HepG2 (cell line): ENCODE data around the gene NPB. TPM values are rescaled to one million over a fixed set of nuclear protein-coding genes. Genes with fewer than 3 reads are reported as not detected.

Experiments used
- ARNTL ChIP-seq: sonication (generic); formaldehyde crosslinking; IDR thresholded peaks from 2 replicates; pipeline ENCODE4 v1.4.0; 2020; ENCODE audit warnings: mild to moderate bottlenecking, missing genetic modification reagents
- HNF4A ChIP-seq: sonication (generic); formaldehyde crosslinking; IDR thresholded peaks from 2 replicates; pipeline ENCODE4 v1.4.0; 2020; ENCODE audit warnings: missing genetic modification reagents
- HOMEZ ChIP-seq: IDR thresholded peaks from 2 replicates; pipeline ENCODE4 v1.6.1; 2016; ENCODE audit warnings: low read depth
- JARID2 ChIP-seq: sonication (generic); formaldehyde crosslinking; IDR thresholded peaks from 2 replicates; pipeline ENCODE4 v1.8.1; 2023; ENCODE audit warnings: missing genetic modification reagents, inconsistent platforms; ENCODE audit not compliant: insufficient replicate concordance
- JDP2 ChIP-seq: sonication (generic); formaldehyde crosslinking; IDR thresholded peaks from 2 replicates; pipeline ENCODE4 v1.8.1; 2022; ENCODE audit warnings: missing genetic modification reagents, borderline replicate concordance
- RFXAP ChIP-seq: sonication (generic); formaldehyde crosslinking; IDR thresholded peaks from 2 replicates; pipeline ENCODE4 v1.4.0; 2020; ENCODE audit warnings: missing genetic modification reagents, borderline replicate concordance
- TBP ChIP-seq: sonication (generic); formaldehyde crosslinking; IDR thresholded peaks from 2 replicates; pipeline ENCODE4 v1.5.0; 2020; ENCODE audit warnings: missing genetic modification reagents
- ZBTB7B ChIP-seq: sonication (generic); formaldehyde crosslinking; IDR thresholded peaks from 2 replicates; pipeline ENCODE4 v1.4.0; 2020; ENCODE audit warnings: missing genetic modification reagents
- ZC3H13 ChIP-seq: sonication (generic); formaldehyde crosslinking; IDR thresholded peaks from 2 replicates; pipeline ENCODE4 v1.8.1; 2023; ENCODE audit warnings: mild to moderate bottlenecking, missing genetic modification reagents, moderate library complexity
- ZFP37 ChIP-seq: sonication (generic); formaldehyde crosslinking; IDR thresholded peaks from 2 replicates; pipeline ENCODE4 v1.4.0; 2020; ENCODE audit warnings: missing genetic modification reagents, borderline replicate concordance
- ZNF20 ChIP-seq: sonication (generic); formaldehyde crosslinking; IDR thresholded peaks from 2 replicates; pipeline ENCODE4 v1.4.0; 2020; ENCODE audit warnings: mild to moderate bottlenecking, moderate library complexity, missing genetic modification reagents
- ZNF367 ChIP-seq: sonication (generic); formaldehyde crosslinking; IDR thresholded peaks from 2 replicates; pipeline ENCODE4 v1.4.0; 2020; ENCODE audit warnings: missing genetic modification reagents, borderline replicate concordance
- ZNF383 ChIP-seq: sonication (generic); formaldehyde crosslinking; IDR thresholded peaks from 2 replicates; pipeline ENCODE4 v1.4.0; 2020; ENCODE audit warnings: missing genetic modification reagents, mild to moderate bottlenecking, borderline replicate concordance
- ZNF484 ChIP-seq: sonication (generic); formaldehyde crosslinking; IDR thresholded peaks from 2 replicates; pipeline ENCODE4 v1.5.1; 2020; ENCODE audit warnings: mild to moderate bottlenecking, low read depth, missing genetic modification reagents, borderline replicate concordance
- ZSCAN20 ChIP-seq: sonication (generic); formaldehyde crosslinking; IDR thresholded peaks from 2 replicates; pipeline ENCODE4 v1.4.0; 2020; ENCODE audit warnings: missing genetic modification reagents, mild to moderate bottlenecking, borderline replicate concordance
- ZSCAN25 ChIP-seq: sonication (generic); formaldehyde crosslinking; IDR thresholded peaks from 2 replicates; pipeline ENCODE4 v1.8.0; 2022; ENCODE audit warnings: mild to moderate bottlenecking, missing genetic modification reagents
- polyA plus RNA-seq, 8 experiments: library from polyadenylated mRNA; depleted of rRNA in 3 of 8; stranded (reverse) in 7 of 8; unstranded in 1 of 8; fragments of >200 nt; fragmentation: Illumina TruSeq in 4 of 8; extraction: Trizol in 4 of 8; gene quantifications; 2 replicates each; pipeline versions ENCODE4 v1.2.1 to v1.2.3, GENCODE V29; 2011 to 2016; ENCODE audit warnings: low read depth in 4 of 8, missing spikeins in 1 of 8, mixed read lengths in 1 of 8; ENCODE audit not compliant: insufficient read depth in 1 of 8
- total RNA-seq, 5 experiments: library from RNA; depleted of rRNA; stranded (reverse); fragments of >200 nt; fragmentation: Illumina TruSeq; extraction: Trizol; gene quantifications; 2 replicates each; pipeline ENCODE4 v1.2.3, GENCODE V29; 2016; ENCODE audit warnings: low read depth in 1 of 5
- TF ChIP-seq, protein P1 (sequence below): sonication (generic); formaldehyde crosslinking; IDR thresholded peaks from 2 replicates; pipeline ENCODE4 v1.4.0; 2020; ENCODE audit warnings: missing genetic modification reagents
- TF ChIP-seq, protein P2 (sequence below): sonication (generic); formaldehyde crosslinking; IDR thresholded peaks from 2 replicates; pipeline ENCODE4 v1.8.0; 2022; ENCODE audit warnings: missing genetic modification reagents, low read depth, mild to moderate bottlenecking, borderline replicate concordance
- TF ChIP-seq, protein P3 (sequence below): sonication (generic); formaldehyde crosslinking; IDR thresholded peaks from 2 replicates; pipeline ENCODE4 v1.5.1; 2020; ENCODE audit warnings: mild to moderate bottlenecking, missing genetic modification reagents, moderate library complexity

Gene NPB
- total and polyA plus RNA-seq, 2 of the 13 experiments (the other 11 are each of a cell fraction or from before 2014, with no cell fraction given) = 0.11 to 0.93 TPM

- TF ChIP-seq HNF4A (CRISPR knock-in tag) (peak; percentile 36), ZSCAN25 (CRISPR knock-in tag) (peak; percentile 64), JARID2 (CRISPR knock-in tag) (peak; percentile 23), ZFP37 (CRISPR knock-in tag) (peak; percentile 67; the same call in 1 of the 2 replicates), ZNF367 (CRISPR knock-in tag) (no peak), ZNF484 (CRISPR knock-in tag) (no peak), RFXAP (0 out of 2 replicates have a peak, but pooled peaks have one; percentile 72), HOMEZ (CRISPR knock-in tag) (no peak), ZNF20 (CRISPR knock-in tag) (no peak), ARNTL (CRISPR knock-in tag) (peak; percentile 79; the same call in 1 of the 2 replicates), ZNF383 (peak; percentile 89; the same call in 1 of the 2 replicates), ZC3H13 (CRISPR knock-in tag) (peak; percentile 99), ZSCAN20 (peak; percentile 96; the same call in 1 of the 2 replicates), JDP2 (CRISPR knock-in tag) (no peak; the same call in 1 of the 2 replicates), TBP (CRISPR knock-in tag) (peak; percentile 82; the same call in 1 of the 2 replicates), ZBTB7B (CRISPR knock-in tag) (peak; percentile 89)
- TF ChIP-seq, protein P1, sequence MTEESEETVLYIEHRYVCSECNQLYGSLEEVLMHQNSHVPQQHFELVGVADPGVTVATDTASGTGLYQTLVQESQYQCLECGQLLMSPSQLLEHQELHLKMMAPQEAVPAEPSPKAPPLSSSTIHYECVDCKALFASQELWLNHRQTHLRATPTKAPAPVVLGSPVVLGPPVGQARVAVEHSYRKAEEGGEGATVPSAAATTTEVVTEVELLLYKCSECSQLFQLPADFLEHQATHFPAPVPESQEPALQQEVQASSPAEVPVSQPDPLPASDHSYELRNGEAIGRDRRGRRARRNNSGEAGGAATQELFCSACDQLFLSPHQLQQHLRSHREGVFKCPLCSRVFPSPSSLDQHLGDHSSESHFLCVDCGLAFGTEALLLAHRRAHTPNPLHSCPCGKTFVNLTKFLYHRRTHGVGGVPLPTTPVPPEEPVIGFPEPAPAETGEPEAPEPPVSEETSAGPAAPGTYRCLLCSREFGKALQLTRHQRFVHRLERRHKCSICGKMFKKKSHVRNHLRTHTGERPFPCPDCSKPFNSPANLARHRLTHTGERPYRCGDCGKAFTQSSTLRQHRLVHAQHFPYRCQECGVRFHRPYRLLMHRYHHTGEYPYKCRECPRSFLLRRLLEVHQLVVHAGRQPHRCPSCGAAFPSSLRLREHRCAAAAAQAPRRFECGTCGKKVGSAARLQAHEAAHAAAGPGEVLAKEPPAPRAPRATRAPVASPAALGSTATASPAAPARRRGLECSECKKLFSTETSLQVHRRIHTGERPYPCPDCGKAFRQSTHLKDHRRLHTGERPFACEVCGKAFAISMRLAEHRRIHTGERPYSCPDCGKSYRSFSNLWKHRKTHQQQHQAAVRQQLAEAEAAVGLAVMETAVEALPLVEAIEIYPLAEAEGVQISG (CRISPR knock-in tag) = peak; percentile 68
- TF ChIP-seq, protein P2, sequence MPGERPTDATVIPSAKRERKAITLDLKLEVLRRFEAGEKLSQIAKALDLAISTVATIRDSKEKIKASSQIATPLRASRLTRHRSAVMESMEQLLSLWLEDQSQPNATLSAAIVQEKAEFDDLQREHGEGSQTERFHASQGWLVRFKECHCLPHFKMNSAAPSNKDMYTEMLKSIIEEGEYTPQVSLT = no peak
- TF ChIP-seq, protein P3, sequence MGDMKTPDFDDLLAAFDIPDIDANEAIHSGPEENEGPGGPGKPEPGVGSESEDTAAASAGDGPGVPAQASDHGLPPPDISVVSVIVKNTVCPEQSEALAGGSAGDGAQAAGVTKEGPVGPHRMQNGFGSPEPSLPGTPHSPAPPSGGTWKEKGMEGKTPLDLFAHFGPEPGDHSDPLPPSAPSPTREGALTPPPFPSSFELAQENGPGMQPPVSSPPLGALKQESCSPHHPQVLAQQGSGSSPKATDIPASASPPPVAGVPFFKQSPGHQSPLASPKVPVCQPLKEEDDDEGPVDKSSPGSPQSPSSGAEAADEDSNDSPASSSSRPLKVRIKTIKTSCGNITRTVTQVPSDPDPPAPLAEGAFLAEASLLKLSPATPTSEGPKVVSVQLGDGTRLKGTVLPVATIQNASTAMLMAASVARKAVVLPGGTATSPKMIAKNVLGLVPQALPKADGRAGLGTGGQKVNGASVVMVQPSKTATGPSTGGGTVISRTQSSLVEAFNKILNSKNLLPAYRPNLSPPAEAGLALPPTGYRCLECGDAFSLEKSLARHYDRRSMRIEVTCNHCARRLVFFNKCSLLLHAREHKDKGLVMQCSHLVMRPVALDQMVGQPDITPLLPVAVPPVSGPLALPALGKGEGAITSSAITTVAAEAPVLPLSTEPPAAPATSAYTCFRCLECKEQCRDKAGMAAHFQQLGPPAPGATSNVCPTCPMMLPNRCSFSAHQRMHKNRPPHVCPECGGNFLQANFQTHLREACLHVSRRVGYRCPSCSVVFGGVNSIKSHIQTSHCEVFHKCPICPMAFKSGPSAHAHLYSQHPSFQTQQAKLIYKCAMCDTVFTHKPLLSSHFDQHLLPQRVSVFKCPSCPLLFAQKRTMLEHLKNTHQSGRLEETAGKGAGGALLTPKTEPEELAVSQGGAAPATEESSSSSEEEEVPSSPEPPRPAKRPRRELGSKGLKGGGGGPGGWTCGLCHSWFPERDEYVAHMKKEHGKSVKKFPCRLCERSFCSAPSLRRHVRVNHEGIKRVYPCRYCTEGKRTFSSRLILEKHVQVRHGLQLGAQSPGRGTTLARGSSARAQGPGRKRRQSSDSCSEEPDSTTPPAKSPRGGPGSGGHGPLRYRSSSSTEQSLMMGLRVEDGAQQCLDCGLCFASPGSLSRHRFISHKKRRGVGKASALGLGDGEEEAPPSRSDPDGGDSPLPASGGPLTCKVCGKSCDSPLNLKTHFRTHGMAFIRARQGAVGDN (CRISPR knock-in tag) = peak; percentile 92
These were observed 25.9 kb downstream of the NPB start, which contains the start of gene MAFG (continued) for GRCh38 chr17:81927653-81928543.
